ENCODE measurements around the gene PLEKHF1.

GRCh38 chr19:29715701-29716581 lies 50.7 kb downstream of the PLEKHF1 start:
- TF ChIP-seq CTCF (IDR thresholded peaks at IDR 0.05), result no peak
- TF ChIP-seq POLR2A (IDR thresholded peaks at IDR 0.05), result no peak
